ENCODE data around the gene B3GALNT1. TPM values are rescaled to one million over a fixed set of nuclear protein-coding genes. Genes with fewer than 3 reads are reported as not detected.

Gene B3GALNT1
- polyA plus RNA-seq (2013, experiment 1 of 2) = 8.9 TPM
- polyA plus RNA-seq (2013, experiment 2 of 2) = 8.4 TPM

- no peak within 1 kb of the TSS for H2BK5ac ChIP-seq (ENCODE audit: low read length)
- WGBS (ENCODE audit: extremely low coverage, insufficient coverage, low lambda C conversion rate) = no CpG with 5 or more reads among the region's 97 CpGs
- H3K27ac ChIP-seq (ENCODE audit: low read depth, low read length) = no peak within 1 kb of the TSS
Measured at GRCh38 chr3:161104561-161105551, at the start of gene B3GALNT1. Gene B3GALNT1, minus strand, starts transcription at chr3:161105349. Its CDS starts 18,595 bp downstream, at chr3:161086754.

GRCh38 chr3:161153480-161153879 is 48.3 kb upstream of the B3GALNT1 start:
- H2BK15ac ChIP-seq (replicated peaks; ENCODE audit: low read depth) = no peak overlapping the region
- no peak overlapping the region for H3K18ac ChIP-seq (ENCODE audit: low read length)
- H2BK120ac ChIP-seq (ENCODE audit: low read depth, low read length) = no peak overlapping the region
- no peaks in the 10 kb centered on the region for H3K79me2 ChIP-seq (ENCODE audit: control insufficient read depth, insufficient read depth, low read length)
- H3K4me2 ChIP-seq (ENCODE audit: low read length) = no peak overlapping the region
- H3K27ac ChIP-seq (ENCODE audit: low read depth, low read length) = no peak overlapping the region
- H3K23ac ChIP-seq (ENCODE audit: low read length) = no peak overlapping the region
- no peak overlapping the region for H4K5ac ChIP-seq (ENCODE audit: low read length)
- no peak overlapping the region for H3K9ac ChIP-seq (ENCODE audit: low read length)
- H2AK5ac ChIP-seq (ENCODE audit: low read length) = no peak overlapping the region
- no peaks in the 10 kb centered on the region for H3K4me1 ChIP-seq (ENCODE audit: control insufficient read depth, low read depth, low read length)
- WGBS (ENCODE audit: extremely low coverage, insufficient coverage, low lambda C conversion rate) = no CpG with 5 or more reads among the region's 3 CpGs
- peak; percentile 44 for DNase-seq
- H3K79me1 ChIP-seq (ENCODE audit: low read length) = no peaks in the 10 kb centered on the region
- no peaks in the 10 kb centered on the region for H3K27me3 ChIP-seq (ENCODE audit: insufficient read depth, low read length, poor library complexity)
- H4K8ac ChIP-seq (ENCODE audit: low read depth, low read length) = no peak overlapping the region
- no peaks in the 10 kb centered on the region for H3K36me3 ChIP-seq (ENCODE audit: control insufficient read depth, insufficient read depth, low read length)
- no peak overlapping the region for H3K4ac ChIP-seq (ENCODE audit: low read depth, low read length)
- H3K4me3 ChIP-seq (ENCODE audit: low read length) = no peak overlapping the region
- H3K56ac ChIP-seq (ENCODE audit: low read length) = no peak overlapping the region
- no peak overlapping the region for H2BK5ac ChIP-seq (ENCODE audit: low read length)

More at GRCh38 chr3:161104561-161105551, at the start of gene B3GALNT1:
- Histone ChIP-seq H2BK120ac (ENCODE audit: low read depth, low read length) (no peak within 1 kb of the TSS), H4K5ac (ENCODE audit: low read length) (peak within 1 kb of the TSS; percentile 82), H2BK15ac (replicated peaks; ENCODE audit: low read depth) (no peak within 1 kb of the TSS), H3K79me2 (ENCODE audit: control insufficient read depth, insufficient read depth, low read length) (no peaks in the 10 kb centered on the region), H3K56ac (ENCODE audit: low read length) (peak within 1 kb of the TSS; percentile 91), H3K27me3 (ENCODE audit: insufficient read depth, low read length, poor library complexity) (no peaks in the 10 kb centered on the region), H3K4ac (ENCODE audit: low read depth, low read length) (peak within 1 kb of the TSS; percentile 20), H3K79me1 (ENCODE audit: low read length) (no peaks in the 10 kb centered on the region), H4K8ac (ENCODE audit: low read depth, low read length) (no peak within 1 kb of the TSS), H3K4me2 (ENCODE audit: low read length) (peak within 1 kb of the TSS; percentile 67), H3K4me3 (ENCODE audit: low read length) (peak within 1 kb of the TSS; percentile 46), H3K18ac (ENCODE audit: low read length) (peak within 1 kb of the TSS; percentile 51), H3K36me3 (ENCODE audit: control insufficient read depth, insufficient read depth, low read length) (no peaks in the 10 kb centered on the region), H3K23ac (ENCODE audit: low read length) (no peak within 1 kb of the TSS), H3K4me1 (ENCODE audit: control insufficient read depth, low read depth, low read length) (no peaks in the 10 kb centered on the region), H2AK5ac (ENCODE audit: low read length) (no peak within 1 kb of the TSS), H3K9ac (ENCODE audit: low read length) (peak within 1 kb of the TSS; percentile 82)
- DNase-seq = peak; percentile 84

- Histone ChIP-seq H3K23ac (ENCODE audit: low read length) (no peak overlapping the region), H3K79me1 (ENCODE audit: low read length) (no peaks in the 10 kb centered on the region), H3K4ac (ENCODE audit: low read depth, low read length) (no peak overlapping the region), H3K36me3 (ENCODE audit: control insufficient read depth, insufficient read depth, low read length) (no peaks in the 10 kb centered on the region), H3K4me2 (ENCODE audit: low read length) (no peak overlapping the region), H4K8ac (ENCODE audit: low read depth, low read length) (no peak overlapping the region), H3K9ac (ENCODE audit: low read length) (no peak overlapping the region), H2BK15ac (replicated peaks; ENCODE audit: low read depth) (no peak overlapping the region), H3K18ac (ENCODE audit: low read length) (no peak overlapping the region), H3K4me1 (ENCODE audit: control insufficient read depth, low read depth, low read length) (no peaks in the 10 kb centered on the region), H3K56ac (ENCODE audit: low read length) (no peak overlapping the region), H3K4me3 (ENCODE audit: low read length) (no peak overlapping the region), H3K27ac (ENCODE audit: low read depth, low read length) (no peak overlapping the region), H3K79me2 (ENCODE audit: control insufficient read depth, insufficient read depth, low read length) (no peaks in the 10 kb centered on the region), H2AK5ac (ENCODE audit: low read length) (no peak overlapping the region), H2BK120ac (ENCODE audit: low read depth, low read length) (no peak overlapping the region), H3K27me3 (ENCODE audit: insufficient read depth, low read length, poor library complexity) (no peaks in the 10 kb centered on the region), H4K5ac (ENCODE audit: low read length) (no peak overlapping the region), H2BK5ac (ENCODE audit: low read length) (no peak overlapping the region)
- no peak for DNase-seq
Measured at GRCh38 chr3:161150001-161150525, 44.9 kb upstream of the B3GALNT1 start.

GRCh38 chr3:161149529-161149928 is 44.4 kb upstream of the B3GALNT1 start:
- Histone ChIP-seq H2BK15ac (replicated peaks; ENCODE audit: low read depth) (no peak overlapping the region), H3K4ac (ENCODE audit: low read depth, low read length) (no peak overlapping the region), H3K23ac (ENCODE audit: low read length) (no peak overlapping the region), H3K18ac (ENCODE audit: low read length) (no peak overlapping the region), H3K27ac (ENCODE audit: low read depth, low read length) (no peak overlapping the region), H3K79me2 (ENCODE audit: control insufficient read depth, insufficient read depth, low read length) (no peaks in the 10 kb centered on the region), H3K9ac (ENCODE audit: low read length) (no peak overlapping the region), H3K4me3 (ENCODE audit: low read length) (no peak overlapping the region), H3K36me3 (ENCODE audit: control insufficient read depth, insufficient read depth, low read length) (no peaks in the 10 kb centered on the region), H2BK5ac (ENCODE audit: low read length) (no peak overlapping the region), H3K4me2 (ENCODE audit: low read length) (no peak overlapping the region), H3K56ac (ENCODE audit: low read length) (no peak overlapping the region), H3K4me1 (ENCODE audit: control insufficient read depth, low read depth, low read length) (no peaks in the 10 kb centered on the region), H2AK5ac (ENCODE audit: low read length) (no peak overlapping the region), H3K27me3 (ENCODE audit: insufficient read depth, low read length, poor library complexity) (no peaks in the 10 kb centered on the region), H2BK120ac (ENCODE audit: low read depth, low read length) (no peak overlapping the region), H3K79me1 (ENCODE audit: low read length) (no peaks in the 10 kb centered on the region), H4K5ac (ENCODE audit: low read length) (no peak overlapping the region), H4K8ac (ENCODE audit: low read depth, low read length) (no peak overlapping the region)
- no CpG with 5 or more reads among the region's 1 CpG for WGBS (ENCODE audit: extremely low coverage, insufficient coverage, low lambda C conversion rate)
- peak; percentile 41 for DNase-seq

- no peak overlapping the region for H3K18ac ChIP-seq (ENCODE audit: low read length)
- H4K5ac ChIP-seq (ENCODE audit: low read length) = no peak overlapping the region
- H4K8ac ChIP-seq (ENCODE audit: low read depth, low read length) = no peak overlapping the region
- no peaks in the 10 kb centered on the region for H3K36me3 ChIP-seq (ENCODE audit: control insufficient read depth, insufficient read depth, low read length)
- H2BK5ac ChIP-seq (ENCODE audit: low read length) = no peak overlapping the region
- no peaks in the 10 kb centered on the region for H3K79me1 ChIP-seq (ENCODE audit: low read length)
- DNase-seq = no peak
- H3K27ac ChIP-seq (ENCODE audit: low read depth, low read length) = no peak overlapping the region
- H3K4me1 ChIP-seq (ENCODE audit: control insufficient read depth, low read depth, low read length) = no peaks in the 10 kb centered on the region
- H3K79me2 ChIP-seq (ENCODE audit: control insufficient read depth, insufficient read depth, low read length) = no peaks in the 10 kb centered on the region
- no peak overlapping the region for H3K9ac ChIP-seq (ENCODE audit: low read length)
- no peaks in the 10 kb centered on the region for H3K27me3 ChIP-seq (ENCODE audit: insufficient read depth, low read length, poor library complexity)
- no peak overlapping the region for H3K56ac ChIP-seq (ENCODE audit: low read length)
- H2BK15ac ChIP-seq (replicated peaks; ENCODE audit: low read depth) = no peak overlapping the region
- H3K4me3 ChIP-seq (ENCODE audit: low read length) = no peak overlapping the region
- no peak overlapping the region for H3K23ac ChIP-seq (ENCODE audit: low read length)
- H3K4ac ChIP-seq (ENCODE audit: low read depth, low read length) = no peak overlapping the region
- no peak overlapping the region for H2AK5ac ChIP-seq (ENCODE audit: low read length)
- H3K4me2 ChIP-seq (ENCODE audit: low read length) = no peak overlapping the region
- no peak overlapping the region for H2BK120ac ChIP-seq (ENCODE audit: low read depth, low read length)
- no CpG with 5 or more reads among the region's 4 CpGs for WGBS (ENCODE audit: extremely low coverage, insufficient coverage, low lambda C conversion rate)
Measured at GRCh38 chr3:161148832-161149475, 43.8 kb upstream of the B3GALNT1 start.

Measured in mesendoderm (in vitro differentiated cells).